K562 treated with DMSO at 1 percent for 24 hours (cell line): ENCODE data around the gene EMID1. TPM values are rescaled to one million over a fixed set of nuclear protein-coding genes. Genes with fewer than 3 reads are reported as not detected.

Source experiments
- total RNA-seq: library from RNA; unstranded; fragments of 300-600 nt; gene quantifications from 2 replicates; pipeline ENCODE4 v1.2.3, GENCODE V29; 2022; ENCODE audit warnings: low read depth; ENCODE audit not compliant: insufficient read depth

Gene EMID1
- 50.7 and 57.1 TPM in 2 replicates for total RNA-seq

GRCh38 chr22:29205594-29206371, at the start of gene EMID1:
TSS of gene EMID1 (plus strand) at chr22:29205896. CDS start at chr22:29206039, 143 bp downstream.

GRCh38 chr22:29267858-29268510, 62.3 kb downstream of the EMID1 start, which contains the start of the genes EWSR1 and RHBDD3:
TSS of gene EWSR1 (plus strand) at chr22:29268268. CDS start at chr22:29268337, 69 bp downstream.
TSS of gene RHBDD3 (minus strand) at chr22:29267981. CDS start at chr22:29265626, 2,355 bp downstream.

GRCh38 chr22:29306175-29306834, 100.6 kb downstream of the EMID1 start, which contains the start of gene GAS2L1:
TSS of gene GAS2L1 (plus strand) at chr22:29306650. CDS start at chr22:29308106, 1,456 bp downstream.

Other genes starting within 250 kb of the EMID1 start
- gene C22orf31, start 144.1 kb upstream of the EMID1 start, total RNA-seq: not detected in 2 replicates
- 15.8 and 16.7 TPM in 2 replicates for gene KREMEN1, start 132.9 kb upstream of the EMID1 start, total RNA-seq
- gene RHBDD3, start 62.1 kb downstream of the EMID1 start, total RNA-seq: 34.9 and 43.6 TPM in 2 replicates
- 164 and 181 TPM in 2 replicates for gene EWSR1, start 62.4 kb downstream of the EMID1 start, total RNA-seq
- 25.4 and 25.5 TPM in 2 replicates for gene GAS2L1, start 100.8 kb downstream of the EMID1 start, total RNA-seq
- gene RASL10A, start 109.8 kb downstream of the EMID1 start, total RNA-seq: 0.82 TPM in 1 of 2 replicates, not detected in the other
- gene AP1B1, start 182.7 kb downstream of the EMID1 start, total RNA-seq: 84.0 and 91.3 TPM in 2 replicates
- gene RFPL1, start 232.7 kb downstream of the EMID1 start, total RNA-seq: not detected in 2 replicates